Mesendoderm (in vitro differentiated cells): ENCODE data around the gene SMO.

Source experiments
- DNase-seq: peaks from one replicate; pipeline ENCODE4 v3.0.0; 2013
- H2AK5ac ChIP-seq: 2 replicates; pipeline ENCODE4 v1.6.1; 2013; ENCODE audit warnings: low read length, inconsistent platforms
- H2BK120ac ChIP-seq: 2 replicates; pipeline ENCODE4 v1.6.1; 2013; ENCODE audit warnings: low read depth, mild to moderate bottlenecking, low read length, moderate library complexity, mixed read lengths
- H2BK15ac ChIP-seq: replicated peaks from 2 replicates; pipeline ENCODE4 v1.6.1; 2013; ENCODE audit warnings: low read depth, mild to moderate bottlenecking, moderate library complexity
- H2BK5ac ChIP-seq: 2 replicates; pipeline ENCODE4 v1.6.1; 2013; ENCODE audit warnings: low read length, inconsistent platforms
- H3K18ac ChIP-seq: 2 replicates; pipeline ENCODE4 v1.6.1; 2013; ENCODE audit warnings: mild to moderate bottlenecking, low read length, mixed read lengths
- H3K23ac ChIP-seq: one replicate; pipeline ENCODE4 v1.6.1; 2013; ENCODE audit warnings: low read length
- H3K27ac ChIP-seq: 2 replicates; pipeline ENCODE4 v1.5.1; 2013; ENCODE audit warnings: low read depth, mild to moderate bottlenecking, inconsistent platforms, low read length, moderate library complexity
- H3K27me3 ChIP-seq: 2 replicates; pipeline ENCODE4 v1.6.1; 2013; ENCODE audit warnings: low read length, control low read depth, mild to moderate bottlenecking, inconsistent platforms; ENCODE audit not compliant: insufficient read depth, poor library complexity
- H3K36me3 ChIP-seq: 2 replicates; pipeline ENCODE4 v1.6.1; 2013; ENCODE audit warnings: low read length, inconsistent platforms; ENCODE audit not compliant: control insufficient read depth, insufficient read depth
- H3K4ac ChIP-seq: one replicate; pipeline ENCODE4 v1.6.1; 2013; ENCODE audit warnings: low read depth, mild to moderate bottlenecking, low read length, moderate library complexity
- H3K4me1 ChIP-seq: 2 replicates; pipeline ENCODE4 v1.6.1; 2013; ENCODE audit warnings: low read depth, low read length, inconsistent platforms; ENCODE audit not compliant: control insufficient read depth
- H3K4me2 ChIP-seq: 2 replicates; pipeline ENCODE4 v1.6.1; 2013; ENCODE audit warnings: low read length
- H3K4me3 ChIP-seq: 2 replicates; pipeline ENCODE4 v1.5.1; 2013; ENCODE audit warnings: mild to moderate bottlenecking, low read length
- H3K56ac ChIP-seq: one replicate; pipeline ENCODE4 v1.6.1; 2013; ENCODE audit warnings: low read length
- H3K79me1 ChIP-seq: 2 replicates; pipeline ENCODE4 v1.6.1; 2013; ENCODE audit warnings: low read length, inconsistent platforms
- H3K79me2 ChIP-seq: 2 replicates; pipeline ENCODE4 v1.6.1; 2013; ENCODE audit warnings: mild to moderate bottlenecking, low read length; ENCODE audit not compliant: control insufficient read depth, insufficient read depth
- H3K9ac ChIP-seq: 2 replicates; pipeline ENCODE4 v1.6.1; 2013; ENCODE audit warnings: low read length, inconsistent platforms
- H4K5ac ChIP-seq: one replicate; pipeline ENCODE4 v1.6.1; 2013; ENCODE audit warnings: low read length
- H4K8ac ChIP-seq: one replicate; pipeline ENCODE4 v1.6.1; 2013; ENCODE audit warnings: low read depth, mild to moderate bottlenecking, control low read depth, low read length, moderate library complexity
- WGBS: extraction: QIAGEN DNeasy Blood & Tissue Kit; methylation state at CpG from one replicate; pipeline ENCODE4 v1.1.7; 2013; ENCODE audit warnings: low lambda C conversion rate, missing lambda C conversion rate; ENCODE audit not compliant: insufficient coverage; ENCODE audit errors: extremely low coverage; 5-methylcytosine and 5-hydroxymethylcytosine counted together

SMO gene

GRCh38 chr7:129208667-129209066 lies 20.2 kb downstream of the SMO start:
- Histone ChIP-seq H3K79me2 (no peaks in the 10 kb centered on the region), H3K4me2 (no peak overlapping the region), H2BK5ac (no peak overlapping the region), H3K18ac (no peak overlapping the region), H3K23ac (no peak overlapping the region), H2BK120ac (no peak overlapping the region), H4K5ac (no peak overlapping the region), H3K79me1 (no peaks in the 10 kb centered on the region), H3K27me3 (no peaks in the 10 kb centered on the region), H2AK5ac (no peak overlapping the region), H3K27ac (no peak overlapping the region), H3K4me3 (no peak overlapping the region), H3K4me1 (no peaks in the 10 kb centered on the region), H3K56ac (no peak overlapping the region), H4K8ac (no peak overlapping the region), H2BK15ac (no peak overlapping the region), H3K36me3 (no peaks in the 10 kb centered on the region), H3K9ac (no peak overlapping the region), H3K4ac (no peak overlapping the region)
- no CpG with 5 or more reads among the region's 9 CpGs for WGBS
- no peak for DNase-seq

GRCh38 chr7:129209067-129209926 lies 20.9 kb downstream of the SMO start:
- no peaks in the 10 kb centered on the region for H3K79me2 ChIP-seq
- H2BK120ac ChIP-seq, result no peak overlapping the region
- H2BK5ac ChIP-seq, result no peak overlapping the region
- no peak overlapping the region for H3K56ac ChIP-seq
- WGBS, result no CpG with 5 or more reads among the region's 15 CpGs
- H3K4ac ChIP-seq, result no peak overlapping the region
- no peak overlapping the region for H3K18ac ChIP-seq
- H3K36me3 ChIP-seq, result no peaks in the 10 kb centered on the region
- H3K23ac ChIP-seq, result no peak overlapping the region
- H3K27me3 ChIP-seq, result no peaks in the 10 kb centered on the region
- H3K27ac ChIP-seq, result no peak overlapping the region
- H2AK5ac ChIP-seq, result no peak overlapping the region
- no peaks in the 10 kb centered on the region for H3K4me1 ChIP-seq
- no peak overlapping the region for H3K4me3 ChIP-seq
- H2BK15ac ChIP-seq, result no peak overlapping the region
- no peak overlapping the region for H4K5ac ChIP-seq
- H3K9ac ChIP-seq, result no peak overlapping the region
- no peak overlapping the region for H4K8ac ChIP-seq
- H3K4me2 ChIP-seq, result no peak overlapping the region
- no peaks in the 10 kb centered on the region for H3K79me1 ChIP-seq
- DNase-seq, result no peak

DNA sequence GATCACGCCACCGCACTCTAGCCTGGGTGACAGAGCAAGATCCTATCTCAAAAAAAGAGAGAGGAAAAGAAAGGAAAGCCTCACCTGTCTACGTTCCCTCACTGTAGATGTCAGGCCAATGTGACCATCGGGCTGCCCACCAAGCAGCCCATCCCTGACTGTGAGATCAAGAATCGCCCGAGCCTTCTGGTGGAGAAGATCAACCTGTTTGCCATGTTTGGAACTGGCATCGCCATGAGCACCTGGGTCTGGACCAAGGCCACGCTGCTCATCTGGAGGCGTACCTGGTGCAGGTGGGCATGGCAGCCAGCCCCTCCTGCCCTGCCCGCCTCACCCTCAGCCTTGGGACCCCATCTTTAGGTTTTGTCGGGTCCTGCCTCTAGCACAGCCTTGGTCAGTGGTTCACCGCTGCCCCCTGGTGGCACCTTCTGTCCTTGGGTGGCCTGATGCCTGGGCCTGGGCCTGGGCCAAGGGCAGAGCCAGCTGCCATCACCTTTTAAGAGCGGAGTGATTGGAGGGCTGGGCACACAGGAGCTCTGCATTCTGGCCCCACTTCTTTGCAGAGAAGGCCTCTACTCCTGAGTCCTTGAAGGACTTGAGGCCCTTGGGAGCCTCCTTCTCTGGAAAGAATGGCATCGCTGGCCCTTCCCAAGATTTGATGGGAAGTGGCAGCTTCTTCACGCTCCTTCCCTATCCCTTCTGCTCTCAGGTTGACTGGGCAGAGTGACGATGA lies 22.0 kb downstream of the SMO start:
- Histone ChIP-seq H3K23ac (no peak overlapping the region), H3K4me3 (no peak overlapping the region), H2BK120ac (no peak overlapping the region), H3K27ac (no peak overlapping the region), H3K79me1 (no peaks in the 10 kb centered on the region), H3K36me3 (no peaks in the 10 kb centered on the region), H3K56ac (no peak overlapping the region), H3K4ac (no peak overlapping the region), H2BK5ac (no peak overlapping the region), H3K9ac (no peak overlapping the region), H2AK5ac (no peak overlapping the region), H4K8ac (no peak overlapping the region), H3K4me2 (no peak overlapping the region), H3K79me2 (no peaks in the 10 kb centered on the region), H4K5ac (no peak overlapping the region), H2BK15ac (no peak overlapping the region), H3K27me3 (no peaks in the 10 kb centered on the region), H3K4me1 (no peaks in the 10 kb centered on the region), H3K18ac (no peak overlapping the region)
- DNase-seq, result peak; percentile 64
- WGBS, result no CpG with 5 or more reads among the region's 16 CpGs

DNA sequence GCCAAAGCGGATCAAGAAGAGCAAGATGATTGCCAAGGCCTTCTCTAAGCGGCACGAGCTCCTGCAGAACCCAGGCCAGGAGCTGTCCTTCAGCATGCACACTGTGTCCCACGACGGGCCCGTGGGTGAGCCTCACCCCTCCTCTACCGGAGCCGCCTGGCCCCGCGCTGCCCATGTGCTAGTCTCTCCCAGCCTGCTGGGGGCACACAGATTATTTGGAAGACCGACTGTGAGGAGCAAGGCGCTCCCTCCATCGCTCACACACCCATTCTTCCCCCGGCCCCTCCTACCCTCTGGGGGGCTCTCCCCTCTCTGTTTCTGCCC lies 22.5 kb downstream of the SMO start:
- no CpG with 5 or more reads among the region's 14 CpGs for WGBS
- Histone ChIP-seq H3K79me1 (no peaks in the 10 kb centered on the region), H2AK5ac (no peak overlapping the region), H3K27ac (no peak overlapping the region), H3K36me3 (no peaks in the 10 kb centered on the region), H4K8ac (no peak overlapping the region), H2BK120ac (no peak overlapping the region), H3K4me1 (no peaks in the 10 kb centered on the region), H3K9ac (no peak overlapping the region), H3K79me2 (no peaks in the 10 kb centered on the region), H2BK5ac (no peak overlapping the region), H3K56ac (no peak overlapping the region), H3K4ac (no peak overlapping the region), H3K18ac (no peak overlapping the region), H4K5ac (no peak overlapping the region), H3K4me2 (no peak overlapping the region), H2BK15ac (no peak overlapping the region), H3K27me3 (no peaks in the 10 kb centered on the region), H3K23ac (no peak overlapping the region), H3K4me3 (no peak overlapping the region)
- no peak for DNase-seq

GRCh38 chr7:129212126-129212525 lies 23.7 kb downstream of the SMO start:
- DNase-seq, result no peak
- Histone ChIP-seq H3K4me1 (no peaks in the 10 kb centered on the region), H3K23ac (no peak overlapping the region), H3K27me3 (no peaks in the 10 kb centered on the region), H3K36me3 (no peaks in the 10 kb centered on the region), H3K9ac (no peak overlapping the region), H2BK15ac (no peak overlapping the region), H4K5ac (no peak overlapping the region), H4K8ac (no peak overlapping the region), H3K56ac (no peak overlapping the region), H3K79me2 (no peaks in the 10 kb centered on the region), H2AK5ac (no peak overlapping the region), H2BK5ac (no peak overlapping the region), H3K79me1 (no peaks in the 10 kb centered on the region), H3K18ac (no peak overlapping the region), H3K4ac (no peak overlapping the region), H3K4me3 (no peak overlapping the region), H2BK120ac (no peak overlapping the region), H3K27ac (no peak overlapping the region), H3K4me2 (no peak overlapping the region)
- WGBS, result no CpG with 5 or more reads among the region's 14 CpGs
